ENCODE results near the gene ADAMTSL3. TPM values are rescaled to one million over a fixed set of nuclear protein-coding genes. Genes with fewer than 3 reads are reported as not detected.

The ADAMTSL3 gene
- total and polyA plus RNA-seq, 2 experiments from 2014 or later: 0.61 to 0.87 TPM

DNA sequence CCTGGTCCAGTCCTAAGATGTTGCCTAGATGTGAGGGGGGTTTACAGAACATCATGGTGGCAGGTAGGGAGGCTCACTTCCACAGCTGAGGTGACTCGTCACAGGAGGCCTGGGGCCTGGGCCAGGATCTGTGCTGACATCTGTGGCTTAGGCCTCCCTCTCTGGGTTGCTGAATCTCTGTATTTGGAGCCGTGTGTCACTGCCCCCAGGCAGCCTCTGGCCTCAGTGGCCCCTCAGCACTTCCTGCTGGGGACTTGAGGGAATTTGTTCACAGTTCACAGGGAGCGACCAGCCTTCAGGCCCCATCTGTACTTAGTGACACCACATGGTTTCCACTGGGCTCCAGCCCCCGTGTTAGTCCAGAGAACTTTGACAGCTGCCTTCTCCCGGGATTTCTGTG is 41.7 kb upstream of the ADAMTSL3 start:
- no peak for DNase-seq (ENCODE audit: low spot score)
- no peaks in the 10 kb centered on the region for H3K4me1 Mint-ChIP-seq
- Histone ChIP-seq H3F3A (replicated peaks; ENCODE audit: low read depth) (no peaks in the 10 kb centered on the region), H3K27me3 (ENCODE audit: insufficient read depth) (no peaks in the 10 kb centered on the region), H3K4me2 (no peak overlapping the region), H2AFZ (no peak overlapping the region), H4K20me1 (replicated peaks; ENCODE audit: insufficient read depth) (no peaks in the 10 kb centered on the region), H3K79me2 (replicated peaks; ENCODE audit: insufficient read depth) (no peaks in the 10 kb centered on the region), H3K9me2 (ENCODE audit: insufficient read depth) (no peaks in the 10 kb centered on the region), H3K27ac (ENCODE audit: low read depth) (no peak overlapping the region), H3K4me3 (no peak overlapping the region), H3K36me3 (ENCODE audit: insufficient read depth) (no peaks in the 10 kb centered on the region), H3K4me1 (ENCODE audit: insufficient read depth) (no peaks in the 10 kb centered on the region)
- no peaks in the 10 kb centered on the region for H3K36me3 Mint-ChIP-seq (ENCODE audit: low read depth)
- ATAC-seq: no peak
- TF ChIP-seq, protein P1, sequence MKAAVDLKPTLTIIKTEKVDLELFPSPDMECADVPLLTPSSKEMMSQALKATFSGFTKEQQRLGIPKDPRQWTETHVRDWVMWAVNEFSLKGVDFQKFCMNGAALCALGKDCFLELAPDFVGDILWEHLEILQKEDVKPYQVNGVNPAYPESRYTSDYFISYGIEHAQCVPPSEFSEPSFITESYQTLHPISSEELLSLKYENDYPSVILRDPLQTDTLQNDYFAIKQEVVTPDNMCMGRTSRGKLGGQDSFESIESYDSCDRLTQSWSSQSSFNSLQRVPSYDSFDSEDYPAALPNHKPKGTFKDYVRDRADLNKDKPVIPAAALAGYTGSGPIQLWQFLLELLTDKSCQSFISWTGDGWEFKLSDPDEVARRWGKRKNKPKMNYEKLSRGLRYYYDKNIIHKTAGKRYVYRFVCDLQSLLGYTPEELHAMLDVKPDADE (IDR thresholded peaks at IDR 0.05): no peak
- TF ChIP-seq JUNB (IDR thresholded peaks at IDR 0.05; ENCODE audit: unreplicated experiment) (no peak), EZH2 (IDR thresholded peaks at IDR 0.05; ENCODE audit: low read depth, unreplicated experiment) (no peak), EZH2phosphoT487 (IDR thresholded peaks at IDR 0.05; ENCODE audit: unreplicated experiment) (no peak), ZNF114 (CRISPR knock-in tag; IDR thresholded peaks at IDR 0.05) (no peak), STAT1 (IDR thresholded peaks at IDR 0.05; ENCODE audit: unreplicated experiment) (no peak), ZNF331 (CRISPR knock-in tag; IDR thresholded peaks at IDR 0.05; ENCODE audit: low read depth) (no peak), REST (IDR thresholded peaks at IDR 0.05; ENCODE audit: unreplicated experiment) (no peak), POLR2AphosphoS5 (IDR thresholded peaks at IDR 0.05; ENCODE audit: low read depth) (no peak), CREB1 (CRISPR knock-in tag; IDR thresholded peaks at IDR 0.05; ENCODE audit: low read depth) (no peak), NANOG (IDR thresholded peaks at IDR 0.05; ENCODE audit: borderline replicate concordance) (no peak)
- TF ChIP-seq, protein P2, sequence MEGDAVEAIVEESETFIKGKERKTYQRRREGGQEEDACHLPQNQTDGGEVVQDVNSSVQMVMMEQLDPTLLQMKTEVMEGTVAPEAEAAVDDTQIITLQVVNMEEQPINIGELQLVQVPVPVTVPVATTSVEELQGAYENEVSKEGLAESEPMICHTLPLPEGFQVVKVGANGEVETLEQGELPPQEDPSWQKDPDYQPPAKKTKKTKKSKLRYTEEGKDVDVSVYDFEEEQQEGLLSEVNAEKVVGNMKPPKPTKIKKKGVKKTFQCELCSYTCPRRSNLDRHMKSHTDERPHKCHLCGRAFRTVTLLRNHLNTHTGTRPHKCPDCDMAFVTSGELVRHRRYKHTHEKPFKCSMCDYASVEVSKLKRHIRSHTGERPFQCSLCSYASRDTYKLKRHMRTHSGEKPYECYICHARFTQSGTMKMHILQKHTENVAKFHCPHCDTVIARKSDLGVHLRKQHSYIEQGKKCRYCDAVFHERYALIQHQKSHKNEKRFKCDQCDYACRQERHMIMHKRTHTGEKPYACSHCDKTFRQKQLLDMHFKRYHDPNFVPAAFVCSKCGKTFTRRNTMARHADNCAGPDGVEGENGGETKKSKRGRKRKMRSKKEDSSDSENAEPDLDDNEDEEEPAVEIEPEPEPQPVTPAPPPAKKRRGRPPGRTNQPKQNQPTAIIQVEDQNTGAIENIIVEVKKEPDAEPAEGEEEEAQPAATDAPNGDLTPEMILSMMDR (conservative IDR thresholded peaks at IDR 0.05; ENCODE audit: low read depth in 2 of 2): no peak
- TF ChIP-seq, protein P3, sequence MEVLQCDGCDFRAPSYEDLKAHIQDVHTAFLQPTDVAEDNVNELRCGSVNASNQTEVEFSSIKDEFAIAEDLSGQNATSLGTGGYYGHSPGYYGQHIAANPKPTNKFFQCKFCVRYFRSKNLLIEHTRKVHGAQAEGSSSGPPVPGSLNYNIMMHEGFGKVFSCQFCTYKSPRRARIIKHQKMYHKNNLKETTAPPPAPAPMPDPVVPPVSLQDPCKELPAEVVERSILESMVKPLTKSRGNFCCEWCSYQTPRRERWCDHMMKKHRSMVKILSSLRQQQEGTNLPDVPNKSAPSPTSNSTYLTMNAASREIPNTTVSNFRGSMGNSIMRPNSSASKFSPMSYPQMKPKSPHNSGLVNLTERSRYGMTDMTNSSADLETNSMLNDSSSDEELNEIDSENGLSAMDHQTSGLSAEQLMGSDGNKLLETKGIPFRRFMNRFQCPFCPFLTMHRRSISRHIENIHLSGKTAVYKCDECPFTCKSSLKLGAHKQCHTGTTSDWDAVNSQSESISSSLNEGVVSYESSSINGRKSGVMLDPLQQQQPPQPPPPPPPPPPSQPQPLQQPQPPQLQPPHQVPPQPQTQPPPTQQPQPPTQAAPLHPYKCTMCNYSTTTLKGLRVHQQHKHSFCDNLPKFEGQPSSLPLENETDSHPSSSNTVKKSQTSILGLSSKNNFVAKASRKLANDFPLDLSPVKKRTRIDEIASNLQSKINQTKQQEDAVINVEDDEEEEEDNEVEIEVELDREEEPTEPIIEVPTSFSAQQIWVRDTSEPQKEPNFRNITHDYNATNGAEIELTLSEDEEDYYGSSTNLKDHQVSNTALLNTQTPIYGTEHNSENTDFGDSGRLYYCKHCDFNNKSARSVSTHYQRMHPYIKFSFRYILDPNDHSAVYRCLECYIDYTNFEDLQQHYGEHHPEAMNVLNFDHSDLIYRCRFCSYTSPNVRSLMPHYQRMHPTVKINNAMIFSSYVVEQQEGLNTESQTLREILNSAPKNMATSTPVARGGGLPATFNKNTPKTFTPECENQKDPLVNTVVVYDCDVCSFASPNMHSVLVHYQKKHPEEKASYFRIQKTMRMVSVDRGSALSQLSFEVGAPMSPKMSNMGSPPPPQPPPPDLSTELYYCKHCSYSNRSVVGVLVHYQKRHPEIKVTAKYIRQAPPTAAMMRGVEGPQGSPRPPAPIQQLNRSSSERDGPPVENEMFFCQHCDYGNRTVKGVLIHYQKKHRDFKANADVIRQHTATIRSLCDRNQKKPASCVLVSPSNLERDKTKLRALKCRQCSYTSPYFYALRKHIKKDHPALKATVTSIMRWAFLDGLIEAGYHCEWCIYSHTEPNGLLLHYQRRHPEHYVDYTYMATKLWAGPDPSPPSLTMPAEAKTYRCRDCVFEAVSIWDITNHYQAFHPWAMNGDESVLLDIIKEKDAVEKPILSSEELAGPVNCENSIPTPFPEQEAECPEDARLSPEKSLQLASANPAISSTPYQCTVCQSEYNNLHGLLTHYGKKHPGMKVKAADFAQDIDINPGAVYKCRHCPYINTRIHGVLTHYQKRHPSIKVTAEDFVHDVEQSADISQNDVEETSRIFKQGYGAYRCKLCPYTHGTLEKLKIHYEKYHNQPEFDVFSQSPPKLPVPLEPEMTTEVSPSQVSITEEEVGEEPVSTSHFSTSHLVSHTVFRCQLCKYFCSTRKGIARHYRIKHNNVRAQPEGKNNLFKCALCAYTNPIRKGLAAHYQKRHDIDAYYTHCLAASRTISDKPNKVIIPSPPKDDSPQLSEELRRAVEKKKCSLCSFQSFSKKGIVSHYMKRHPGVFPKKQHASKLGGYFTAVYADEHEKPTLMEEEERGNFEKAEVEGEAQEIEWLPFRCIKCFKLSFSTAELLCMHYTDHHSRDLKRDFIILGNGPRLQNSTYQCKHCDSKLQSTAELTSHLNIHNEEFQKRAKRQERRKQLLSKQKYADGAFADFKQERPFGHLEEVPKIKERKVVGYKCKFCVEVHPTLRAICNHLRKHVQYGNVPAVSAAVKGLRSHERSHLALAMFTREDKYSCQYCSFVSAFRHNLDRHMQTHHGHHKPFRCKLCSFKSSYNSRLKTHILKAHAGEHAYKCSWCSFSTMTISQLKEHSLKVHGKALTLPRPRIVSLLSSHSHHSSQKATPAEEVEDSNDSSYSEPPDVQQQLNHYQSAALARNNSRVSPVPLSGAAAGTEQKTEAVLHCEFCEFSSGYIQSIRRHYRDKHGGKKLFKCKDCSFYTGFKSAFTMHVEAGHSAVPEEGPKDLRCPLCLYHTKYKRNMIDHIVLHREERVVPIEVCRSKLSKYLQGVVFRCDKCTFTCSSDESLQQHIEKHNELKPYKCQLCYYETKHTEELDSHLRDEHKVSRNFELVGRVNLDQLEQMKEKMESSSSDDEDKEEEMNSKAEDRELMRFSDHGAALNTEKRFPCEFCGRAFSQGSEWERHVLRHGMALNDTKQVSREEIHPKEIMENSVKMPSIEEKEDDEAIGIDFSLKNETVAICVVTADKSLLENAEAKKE (CRISPR knock-in tag; IDR thresholded peaks at IDR 0.05): no peak
- no peaks in the 10 kb centered on the region for H3K9me3 Mint-ChIP-seq
- peaks cover 3% of the 10 kb centered on the region for H3K27me3 Mint-ChIP-seq (ENCODE audit: insufficient read depth, low read depth, poor library complexity)
- H3K27ac Mint-ChIP-seq: no peak overlapping the region
- no peak overlapping the region for H3K4me3 Mint-ChIP-seq
